Measurements from ENCODE around the gene EFCAB6.

EFCAB6 gene

GRCh38 chr22:43823353-43823908, 11.3 kb upstream of the EFCAB6 start:
- no peak overlapping the region for H3K4me2 ChIP-seq (ENCODE audit: low read length)
- H3K9me3 ChIP-seq (ENCODE audit: control insufficient read depth, insufficient read depth, low read length): no peaks in the 10 kb centered on the region
- no peaks in the 10 kb centered on the region for H3K27me3 ChIP-seq (ENCODE audit: control insufficient read depth, low read length)
- TF ChIP-seq EZH2phosphoT487 (IDR thresholded peaks at IDR 0.05; ENCODE audit: borderline replicate concordance, low read length) (no peak), CTCF (IDR thresholded peaks at IDR 0.05; ENCODE audit: low read depth, low read length, poor library complexity, severe bottlenecking) (no peak)
- H3K4me3 ChIP-seq (ENCODE audit: low read length): no peak overlapping the region
- H3K79me2 ChIP-seq (ENCODE audit: control insufficient read depth, low read length): no peaks in the 10 kb centered on the region
- no peaks in the 10 kb centered on the region for H3K9me2 ChIP-seq (replicated peaks; ENCODE audit: control insufficient read depth, low read length)
- no peaks in the 10 kb centered on the region for H3K4me1 ChIP-seq (ENCODE audit: control insufficient read depth, low read length)
- H3K27ac ChIP-seq (ENCODE audit: low read depth, low read length): no peak overlapping the region
- H3F3A ChIP-seq (ENCODE audit: control insufficient read depth, insufficient read depth): no peaks in the 10 kb centered on the region
- H3K36me3 ChIP-seq (ENCODE audit: control insufficient read depth, low read length): no peaks in the 10 kb centered on the region
- H4K20me1 ChIP-seq (ENCODE audit: control insufficient read depth, insufficient read depth, low read depth, low read length): 0 out of 2 replicates have a peak, but pooled peaks cover 3% of the 10 kb centered on the region

- H3K9me3 ChIP-seq (ENCODE audit: control insufficient read depth, insufficient read depth, low read length): no peaks in the 10 kb centered on the region
- H3K4me1 ChIP-seq (ENCODE audit: control insufficient read depth, low read length): no peaks in the 10 kb centered on the region
- no peak overlapping the region for H3K27ac ChIP-seq (ENCODE audit: low read depth, low read length)
- H3K4me3 ChIP-seq (ENCODE audit: low read length): no peak overlapping the region
- H4K20me1 ChIP-seq (ENCODE audit: control insufficient read depth, insufficient read depth, low read depth, low read length): 0 out of 2 replicates have a peak, but pooled peaks cover 3% of the 10 kb centered on the region
- H3K9me2 ChIP-seq (replicated peaks; ENCODE audit: control insufficient read depth, low read length): no peaks in the 10 kb centered on the region
- H3K36me3 ChIP-seq (ENCODE audit: control insufficient read depth, low read length): no peaks in the 10 kb centered on the region
- TF ChIP-seq EZH2phosphoT487 (IDR thresholded peaks at IDR 0.05; ENCODE audit: borderline replicate concordance, low read length) (no peak), CTCF (IDR thresholded peaks at IDR 0.05; ENCODE audit: low read depth, low read length, poor library complexity, severe bottlenecking) (no peak)
- H3K27me3 ChIP-seq (ENCODE audit: control insufficient read depth, low read length): no peaks in the 10 kb centered on the region
- H3K4me2 ChIP-seq (ENCODE audit: low read length): no peak overlapping the region
- no peaks in the 10 kb centered on the region for H3K79me2 ChIP-seq (ENCODE audit: control insufficient read depth, low read length)
- no peaks in the 10 kb centered on the region for H3F3A ChIP-seq (ENCODE audit: control insufficient read depth, insufficient read depth)
Observed at GRCh38 chr22:43821606-43822425, 9.7 kb upstream of the EFCAB6 start.

GRCh38 chr22:43820651-43821305, 8.7 kb upstream of the EFCAB6 start:
- Histone ChIP-seq H3K36me3 (ENCODE audit: control insufficient read depth, low read length) (no peaks in the 10 kb centered on the region), H3K4me3 (ENCODE audit: low read length) (no peak overlapping the region), H3F3A (ENCODE audit: control insufficient read depth, insufficient read depth) (no peaks in the 10 kb centered on the region), H3K27ac (ENCODE audit: low read depth, low read length) (no peak overlapping the region), H3K4me1 (ENCODE audit: control insufficient read depth, low read length) (no peaks in the 10 kb centered on the region), H4K20me1 (ENCODE audit: control insufficient read depth, insufficient read depth, low read depth, low read length) (0 out of 2 replicates have a peak, but pooled peaks cover 3% of the 10 kb centered on the region), H3K27me3 (ENCODE audit: control insufficient read depth, low read length) (no peaks in the 10 kb centered on the region), H3K4me2 (ENCODE audit: low read length) (no peak overlapping the region), H3K9me3 (ENCODE audit: control insufficient read depth, insufficient read depth, low read length) (no peaks in the 10 kb centered on the region), H3K79me2 (ENCODE audit: control insufficient read depth, low read length) (no peaks in the 10 kb centered on the region), H3K9me2 (replicated peaks; ENCODE audit: control insufficient read depth, low read length) (no peaks in the 10 kb centered on the region)
- no peak for TF ChIP-seq EZH2phosphoT487 (IDR thresholded peaks at IDR 0.05; ENCODE audit: borderline replicate concordance, low read length)
- no peak for TF ChIP-seq CTCF (IDR thresholded peaks at IDR 0.05; ENCODE audit: low read depth, low read length, poor library complexity, severe bottlenecking)

Data from DOHH2 (cell line).